Upper lobe of left lung (tissue), 6 donors: Measurements from ENCODE around the gene RASIP1. TPM values are rescaled to one million over a fixed set of nuclear protein-coding genes. Genes with fewer than 3 reads are reported as not detected.
A peak's percentile ranks its signal among the peaks of the same experiment; 100 is the strongest.

Source experiments
- ATAC-seq, 2 donors: fragments of 200-7000 bp; cut with Tn5 transposase; one replicate each; pipeline ENCODE4 v1.9.1; 2022; ENCODE audit warnings: mild to moderate bottlenecking in 2 of 2, moderate library complexity in 2 of 2; ENCODE audit not compliant: low FRiP score in 2 of 2
- DNase-seq, 2 donors: peaks; one replicate each; pipeline ENCODE4 v3.0.0-alpha.2; 2019 to 2020
- H3K27ac ChIP-seq, 4 donors: fragments of 200-600 bp; sonication (generic); one replicate each; pipeline ENCODE4 v1.5.1; 2016 to 2019
- H3K27me3 ChIP-seq, 4 donors: fragments of 200-600 bp; sonication (generic); one replicate each; pipeline ENCODE4 v1.5.1; 2017 to 2019
- H3K36me3 ChIP-seq, 4 donors: fragments of 200-600 bp; sonication (generic); one replicate each; pipeline ENCODE4 v1.5.1; 2016 to 2019
- H3K4me1 ChIP-seq, 4 donors: fragments of 200-600 bp; sonication (generic); one replicate each; pipeline ENCODE4 v1.5.1; 2018 to 2019
- H3K4me3 ChIP-seq, 4 donors: fragments of 200-600 bp; sonication (generic); one replicate each; pipeline ENCODE4 v1.5.1; 2017 to 2019; ENCODE audit warnings: mild to moderate bottlenecking in 2 of 4, moderate library complexity in 1 of 4
- H3K9me3 ChIP-seq, 4 donors: fragments of 200-600 bp; sonication (generic); one replicate each; pipeline ENCODE4 v1.5.1; 2018 to 2019
- CTCF ChIP-seq, 6 experiments: fragments of 450-650 bp in 4 of 6; fragments of 200-600 bp in 2 of 6; sonication (generic) in 2 of 6; IDR thresholded peaks; one replicate each; pipeline ENCODE4 v1.5.1; 2016 to 2019; ENCODE audit warnings: antibody characterized with exemption in 6 of 6
- EP300 ChIP-seq, 4 donors: sonication (generic); formaldehyde crosslinking; IDR thresholded peaks; one replicate each; pipeline ENCODE4 v1.5.1; 2017; ENCODE audit warnings: antibody characterized with exemption in 4 of 4, control low read depth in 2 of 4
- POLR2A ChIP-seq, 4 donors: fragments of 450-650 bp; IDR thresholded peaks; one replicate each; pipeline ENCODE4 v1.5.1; 2016 to 2017; ENCODE audit warnings: antibody characterized with exemption in 4 of 4, mild to moderate bottlenecking in 2 of 4
- POLR2AphosphoS5 ChIP-seq, 2 donors: sonication (generic); formaldehyde crosslinking; IDR thresholded peaks; one replicate each; pipeline ENCODE4 v1.5.1; 2017; ENCODE audit warnings: antibody characterized with exemption in 2 of 2
- WGBS, 2 donors: methylation state at CpG; one replicate each; pipeline ENCODE4 v1.1.5; 2017 to 2018; 5-methylcytosine and 5-hydroxymethylcytosine counted together
- total RNA-seq, 6 donors: library from RNA; depleted of rRNA in 4 of 6; stranded (reverse); fragments of >200 nt in 4 of 6; gene quantifications; one replicate each; pipeline versions ENCODE4 v1.1.0 to v1.2.1, GENCODE V29; 2016 to 2021
- donor health status: DM: no; HTN: no; CAD: no; lungs with moderate emphysema.
- donor health status: DM: no; HTN: yes; CAD: no; lungs with severe emphysema.

The RASIP1 gene
- total RNA-seq, 6 donors from 2014 or later, result 14.7 to 74.4 (median 26.3) TPM

- peaks cover 0 to 7% (median 4%) of the 10 kb centered on the region in 4 donors for H3K4me1 ChIP-seq
- no peak for TF ChIP-seq POLR2A (IDR thresholded peaks at IDR 0.05)
- no peak for TF ChIP-seq EP300 (IDR thresholded peaks at IDR 0.05)
- TF ChIP-seq POLR2AphosphoS5 (IDR thresholded peaks at IDR 0.05), result no peak
- no peak for DNase-seq
- H3K9me3 ChIP-seq, result no peaks in the 10 kb centered on the region
- WGBS, 2 donors, result 46 to 65% methylated on average over 12 to 14 of the region's 16 CpGs
- ATAC-seq, result no peak
- no peaks in the 10 kb centered on the region for H3K27me3 ChIP-seq
- H3K27ac ChIP-seq, result peak overlapping the region; percentile 44 to 64 (median 50)
- no peaks in the 10 kb centered on the region for H3K36me3 ChIP-seq
- no peak overlapping the region for H3K4me3 ChIP-seq
Measured at GRCh38 chr19:48760504-48761205, 20.2 kb upstream of the RASIP1 start.

GRCh38 chr19:48757741-48758144 lies 17.3 kb upstream of the RASIP1 start:
- Histone ChIP-seq H3K4me3 (no peak overlapping the region), H3K36me3 (no peaks in the 10 kb centered on the region), H3K9me3 (no peaks in the 10 kb centered on the region), H3K4me1 (peaks cover 7 to 15% (median 10%) of the 10 kb centered on the region in 4 donors), H3K27me3 (peaks cover 0 to 5% (median 0%) of the 10 kb centered on the region in 4 donors), H3K27ac (no peak overlapping the region)
- DNase-seq, result peak in 1 of 2 donors; percentile 65
- TF ChIP-seq POLR2AphosphoS5 (IDR thresholded peaks at IDR 0.05) (no peak), POLR2A (IDR thresholded peaks at IDR 0.05) (no peak), CTCF (IDR thresholded peaks at IDR 0.05) (no peak)
- WGBS, 2 donors, result 87 to 88% methylated on average over 8 to 14 of the region's 14 CpGs
- ATAC-seq, result no peak

GRCh38 chr19:48757089-48757675 lies 16.8 kb upstream of the RASIP1 start:
- ATAC-seq (no peak), DNase-seq (no peak)
- 89 to 90% methylated on average over 11 of the region's 12 CpGs for WGBS, 2 donors
- H3K4me3 ChIP-seq, result no peak overlapping the region
- H3K36me3 ChIP-seq, result no peaks in the 10 kb centered on the region
- no peak overlapping the region for H3K27ac ChIP-seq
- peaks cover 0 to 10% (median 0%) of the 10 kb centered on the region in 4 donors for H3K27me3 ChIP-seq
- H3K9me3 ChIP-seq, result no peaks in the 10 kb centered on the region
- TF ChIP-seq POLR2AphosphoS5 (IDR thresholded peaks at IDR 0.05) (no peak), CTCF (IDR thresholded peaks at IDR 0.05) (no peak), EP300 (IDR thresholded peaks at IDR 0.05) (no peak), POLR2A (IDR thresholded peaks at IDR 0.05) (no peak)
- H3K4me1 ChIP-seq, result peaks cover 13 to 21% (median 15%) of the 10 kb centered on the region in 4 donors

GRCh38 chr19:48756686-48757085 lies 16.3 kb upstream of the RASIP1 start:
- Histone ChIP-seq H3K36me3 (no peaks in the 10 kb centered on the region), H3K9me3 (no peaks in the 10 kb centered on the region), H3K4me1 (peaks cover 16 to 21% (median 19%) of the 10 kb centered on the region in 4 donors), H3K27me3 (peaks cover 0 to 11% (median 0%) of the 10 kb centered on the region in 4 donors), H3K27ac (no peak overlapping the region), H3K4me3 (no peak overlapping the region)
- no peak for TF ChIP-seq POLR2AphosphoS5 (IDR thresholded peaks at IDR 0.05)
- TF ChIP-seq CTCF (IDR thresholded peaks at IDR 0.05), result no peak
- TF ChIP-seq POLR2A (IDR thresholded peaks at IDR 0.05), result no peak
- no peak for TF ChIP-seq EP300 (IDR thresholded peaks at IDR 0.05)
- 79 to 81% methylated on average over 3 to 9 of the region's 9 CpGs for WGBS, 2 donors
- ATAC-seq (no peak), DNase-seq (no peak)

- DNase-seq (no peak), ATAC-seq (no peak)
- Histone ChIP-seq H3K4me1 (peaks cover 16 to 24% (median 21%) of the 10 kb centered on the region in 4 donors), H3K4me3 (no peak overlapping the region), H3K9me3 (no peaks in the 10 kb centered on the region), H3K27me3 (peaks cover 0 to 11% (median 0%) of the 10 kb centered on the region in 4 donors), H3K27ac (no peak overlapping the region), H3K36me3 (peaks cover 0 to 2% (median 0%) of the 10 kb centered on the region in 4 donors)
- TF ChIP-seq CTCF (IDR thresholded peaks at IDR 0.05) (no peak), EP300 (IDR thresholded peaks at IDR 0.05) (no peak), POLR2AphosphoS5 (IDR thresholded peaks at IDR 0.05) (no peak), POLR2A (IDR thresholded peaks at IDR 0.05) (no peak)
- WGBS, 2 donors, result 96% methylated on average over 11 of the region's 11 CpGs; no CpG with 5 or more reads in 1 of the 2 donors
Measured at GRCh38 chr19:48756212-48756611, 15.8 kb upstream of the RASIP1 start.
